Suprapubic skin (tissue), 4 donors: ENCODE results near the gene SEC23IP. TPM values are rescaled to one million over a fixed set of nuclear protein-coding genes. Genes with fewer than 3 reads are reported as not detected.

Experiments used
- DNase-seq, 2 donors: peaks; one replicate each; pipeline ENCODE4 v3.0.0-alpha.2; 2019; ENCODE audit warnings: low spot score in 2 of 2
- H3K27ac ChIP-seq: fragments of 200-600 bp; sonication (generic); one replicate; pipeline ENCODE4 v1.5.1; 2019
- H3K27me3 ChIP-seq: fragments of 200-600 bp; sonication (generic); one replicate; pipeline ENCODE4 v1.5.1; 2019
- H3K36me3 ChIP-seq: fragments of 200-600 bp; sonication (generic); one replicate; pipeline ENCODE4 v1.5.1; 2019
- H3K4me1 ChIP-seq: fragments of 200-600 bp; sonication (generic); one replicate; pipeline ENCODE4 v1.5.1; 2019
- H3K4me3 ChIP-seq: fragments of 200-600 bp; sonication (generic); one replicate; pipeline ENCODE4 v1.5.1; 2019; ENCODE audit warnings: mild to moderate bottlenecking
- H3K9me3 ChIP-seq: fragments of 200-600 bp; sonication (generic); one replicate; pipeline ENCODE4 v1.5.1; 2019
- CTCF ChIP-seq, 2 donors: fragments of 200-600 bp in 1 of 2; fragments of 450-650 bp in 1 of 2; sonication (generic) in 1 of 2; IDR thresholded peaks; one replicate each; pipeline ENCODE4 v1.5.1; 2016 to 2019; ENCODE audit warnings: antibody characterized with exemption in 2 of 2, mild to moderate bottlenecking in 1 of 2, moderate library complexity in 1 of 2
- EP300 ChIP-seq: sonication (generic); formaldehyde crosslinking; IDR thresholded peaks from one replicate; pipeline ENCODE4 v1.6.1; 2017; ENCODE audit warnings: antibody characterized with exemption
- POLR2A ChIP-seq, 2 donors: fragments of 450-650 bp; IDR thresholded peaks; one replicate each; pipeline ENCODE4 v1.6.1; 2017; ENCODE audit warnings: antibody characterized with exemption in 2 of 2, mild to moderate bottlenecking in 2 of 2, moderate library complexity in 2 of 2
- POLR2AphosphoS5 ChIP-seq, 3 donors: sonication (generic); formaldehyde crosslinking; IDR thresholded peaks; one replicate each; pipeline ENCODE4 v1.6.1; 2017; ENCODE audit warnings: antibody characterized with exemption in 3 of 3
- WGBS: methylation state at CpG from one replicate; pipeline ENCODE4 v1.1.5; 2018; 5-methylcytosine and 5-hydroxymethylcytosine counted together
- total RNA-seq, 4 donors: library from RNA; depleted of rRNA; stranded (reverse); fragments of >200 nt; gene quantifications; one replicate each; pipeline ENCODE4 v1.1.0, GENCODE V29; 2016

The SEC23IP gene
- total RNA-seq, 4 donors from 2014 or later, result 20.8 to 49.6 (median 24.2) TPM

- no peak for DNase-seq
- Histone ChIP-seq H3K4me1 (no peaks in the 10 kb centered on the region), H3K27me3 (no peaks in the 10 kb centered on the region), H3K9me3 (no peaks in the 10 kb centered on the region), H3K36me3 (peaks cover 70% of the 10 kb centered on the region), H3K27ac (no peak overlapping the region), H3K4me3 (no peak overlapping the region)
- WGBS, result 52% methylated on average over 3 of the region's 3 CpGs
- TF ChIP-seq CTCF (IDR thresholded peaks at IDR 0.05) (no peak), POLR2AphosphoS5 (IDR thresholded peaks at IDR 0.05) (no peak), POLR2A (IDR thresholded peaks at IDR 0.05) (no peak)
Measured at GRCh38 chr10:119933179-119933578, 40.6 kb downstream of the SEC23IP start.

GRCh38 chr10:119940487-119940886 lies 48.0 kb downstream of the SEC23IP start:
- whole genome bisulfite sequencing, result 82% methylated on average over 3 of the region's 3 CpGs
- peaks cover 67% of the 10 kb centered on the region for H3K36me3 ChIP-seq
- DNase-seq, result no peak

GRCh38 chr10:119942973-119943372 lies 50.4 kb downstream of the SEC23IP start:
- no peak for DNase-seq
- Histone ChIP-seq H3K27ac (no peak overlapping the region), H3K4me3 (no peak overlapping the region), H3K27me3 (no peaks in the 10 kb centered on the region), H3K9me3 (no peaks in the 10 kb centered on the region), H3K4me1 (no peaks in the 10 kb centered on the region), H3K36me3 (peaks cover 56% of the 10 kb centered on the region)
- TF ChIP-seq POLR2AphosphoS5 (IDR thresholded peaks at IDR 0.05) (no peak), CTCF (IDR thresholded peaks at IDR 0.05) (no peak), EP300 (no peak), POLR2A (IDR thresholded peaks at IDR 0.05) (no peak)
- 91% methylated on average over 2 of the region's 2 CpGs for WGBS

More at GRCh38 chr10:119940487-119940886, 48.0 kb downstream of the SEC23IP start:
- H3K9me3 ChIP-seq, result no peaks in the 10 kb centered on the region
- H3K27me3 ChIP-seq, result no peaks in the 10 kb centered on the region
- no peak overlapping the region for H3K4me3 ChIP-seq
- no peak overlapping the region for H3K27ac ChIP-seq
- no peaks in the 10 kb centered on the region for H3K4me1 ChIP-seq
- TF ChIP-seq EP300, result no peak
- TF ChIP-seq POLR2AphosphoS5 (IDR thresholded peaks at IDR 0.05), result no peak
- TF ChIP-seq CTCF (IDR thresholded peaks at IDR 0.05), result no peak
- no peak for TF ChIP-seq POLR2A (IDR thresholded peaks at IDR 0.05)

GRCh38 chr10:119945805-119946204 lies 53.3 kb downstream of the SEC23IP start:
- no peak overlapping the region for H3K27ac ChIP-seq
- no peak overlapping the region for H3K4me3 ChIP-seq
- H3K9me3 ChIP-seq, result no peaks in the 10 kb centered on the region
- WGBS, result 66% methylated on average over 3 of the region's 3 CpGs
- TF ChIP-seq POLR2AphosphoS5 (IDR thresholded peaks at IDR 0.05) (no peak), EP300 (no peak), POLR2A (IDR thresholded peaks at IDR 0.05) (no peak), CTCF (IDR thresholded peaks at IDR 0.05) (no peak)
- no peaks in the 10 kb centered on the region for H3K4me1 ChIP-seq
- H3K36me3 ChIP-seq, result peaks cover 33% of the 10 kb centered on the region
- no peaks in the 10 kb centered on the region for H3K27me3 ChIP-seq
- no peak for DNase-seq

- peaks cover 21% of the 10 kb centered on the region for H3K36me3 ChIP-seq
- H3K27ac ChIP-seq, result no peak overlapping the region
- no peaks in the 10 kb centered on the region for H3K27me3 ChIP-seq
- no peaks in the 10 kb centered on the region for H3K9me3 ChIP-seq
- WGBS, result 49% methylated on average over 6 of the region's 6 CpGs
- H3K4me3 ChIP-seq, result no peak overlapping the region
- no peaks in the 10 kb centered on the region for H3K4me1 ChIP-seq
- TF ChIP-seq POLR2AphosphoS5 (IDR thresholded peaks at IDR 0.05) (no peak), POLR2A (IDR thresholded peaks at IDR 0.05) (no peak), EP300 (no peak)
- DNase-seq, result no peak
Measured at GRCh38 chr10:119947300-119947699, 54.8 kb downstream of the SEC23IP start.

GRCh38 chr10:119957451-119957850 lies 64.9 kb downstream of the SEC23IP start:
- H3K9me3 ChIP-seq, result no peaks in the 10 kb centered on the region
- 89% methylated on average over 4 of the region's 4 CpGs for WGBS
- no peak overlapping the region for H3K4me3 ChIP-seq
- H3K27ac ChIP-seq, result no peak overlapping the region
- H3K36me3 ChIP-seq, result no peaks in the 10 kb centered on the region
- DNase-seq, result no peak
- H3K4me1 ChIP-seq, result no peaks in the 10 kb centered on the region
- no peaks in the 10 kb centered on the region for H3K27me3 ChIP-seq
- TF ChIP-seq POLR2A (IDR thresholded peaks at IDR 0.05) (no peak), CTCF (IDR thresholded peaks at IDR 0.05) (no peak), EP300 (no peak), POLR2AphosphoS5 (IDR thresholded peaks at IDR 0.05) (no peak)
